Parathyroid adenoma (tissue), 2 donors: ENCODE measurements around the gene IRF2BPL.
"Not testable (repeated sequence)": the region's sequence is repeated elsewhere in the genome, so short reads cannot be mapped to it uniquely, and the experiment has no call there.

Source experiments
- H2AFZ ChIP-seq: fragments of 300-600 bp; sonication (generic); one replicate; pipeline ENCODE4 v1.7.0; 2017; ENCODE audit warnings: antibody characterized with exemption, mild to moderate bottlenecking
- H3K27ac ChIP-seq: fragments of 300-600 bp; sonication (generic); one replicate; pipeline ENCODE4 v1.7.0; 2017
- H3K27me3 ChIP-seq: fragments of 300-600 bp; sonication (generic); one replicate; pipeline ENCODE4 v1.7.0; 2017; ENCODE audit warnings: low read length; ENCODE audit not compliant: control insufficient read depth, insufficient read depth
- H3K36me3 ChIP-seq: fragments of 300-600 bp; sonication (generic); one replicate; pipeline ENCODE4 v1.7.0; 2017; ENCODE audit warnings: low read length; ENCODE audit not compliant: control insufficient read depth, insufficient read depth
- H3K4me1 ChIP-seq: fragments of 300-600 bp; sonication (generic); one replicate; pipeline ENCODE4 v1.7.0; 2017; ENCODE audit warnings: control low read depth
- H3K4me2 ChIP-seq: fragments of 300-600 bp; sonication (generic); one replicate; pipeline ENCODE4 v1.7.0; 2017; ENCODE audit warnings: low read length
- H3K4me3 ChIP-seq: fragments of 300-600 bp; sonication (generic); one replicate; pipeline ENCODE4 v1.7.0; 2017; ENCODE audit warnings: low read depth, low read length
- H3K79me2 ChIP-seq: fragments of 300-600 bp; sonication (generic); one replicate; pipeline ENCODE4 v1.7.0; 2017; ENCODE audit warnings: control low read depth
- H3K9ac ChIP-seq: fragments of 300-600 bp; sonication (generic); one replicate; pipeline ENCODE4 v1.7.0; 2017; ENCODE audit warnings: mild to moderate bottlenecking
- H3K9me3 ChIP-seq: fragments of 300-600 bp; sonication (generic); one replicate; pipeline ENCODE4 v1.7.0; 2017; ENCODE audit warnings: low read length; ENCODE audit not compliant: control insufficient read depth
- TF ChIP-seq, protein P1 (sequence below): fragments of 300-600 bp; sonication (generic); IDR thresholded peaks from one replicate; pipeline ENCODE4 v1.7.0; 2017; ENCODE audit warnings: antibody characterized with exemption, mild to moderate bottlenecking
- donor health status: primary hyperparathyroidism.

IRF2BPL gene

DNA sequence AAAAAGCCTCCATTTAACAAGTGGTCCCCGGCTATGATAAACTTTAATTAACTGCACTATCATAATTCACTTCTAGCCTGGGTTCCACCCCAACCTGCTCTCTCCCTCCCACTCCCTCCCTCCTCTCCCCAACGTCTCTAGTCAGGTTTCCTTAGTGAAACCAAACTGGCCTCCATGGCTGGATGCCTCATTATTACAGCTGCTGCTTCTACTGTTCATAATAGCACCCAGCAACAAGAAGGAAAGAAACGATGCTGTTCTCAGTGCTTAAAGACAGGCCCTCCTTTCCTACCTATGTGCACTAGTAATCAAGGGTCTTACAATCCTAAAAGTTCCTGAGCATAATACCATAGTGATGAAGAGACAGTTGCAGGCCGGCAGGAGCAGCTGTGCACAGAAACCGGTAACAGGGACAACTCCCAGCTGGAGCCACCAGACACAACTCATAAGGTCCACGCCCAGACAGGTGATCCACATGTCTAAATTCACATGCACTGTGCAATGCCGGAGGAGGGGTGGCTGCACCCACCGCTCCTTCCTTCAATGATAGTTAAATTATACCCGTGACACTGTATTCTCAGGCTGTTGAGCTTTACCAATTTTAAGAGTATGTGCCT, 6.2 kb downstream of the IRF2BPL start:
- Histone ChIP-seq H3K79me2 (peaks cover 25% of the 10 kb centered on the region), H3K4me3 (no peak overlapping the region), H3K27ac (peak overlapping the region; percentile 100), H3K4me1 (peaks cover 19% of the 10 kb centered on the region), H3K9me3 (no peaks in the 10 kb centered on the region), H3K27me3 (no peaks in the 10 kb centered on the region), H3K4me2 (no peak overlapping the region), H3K36me3 (no peaks in the 10 kb centered on the region), H3K9ac (no peak overlapping the region), H2AFZ (peak overlapping the region; percentile 24)
- TF ChIP-seq, protein P1, sequence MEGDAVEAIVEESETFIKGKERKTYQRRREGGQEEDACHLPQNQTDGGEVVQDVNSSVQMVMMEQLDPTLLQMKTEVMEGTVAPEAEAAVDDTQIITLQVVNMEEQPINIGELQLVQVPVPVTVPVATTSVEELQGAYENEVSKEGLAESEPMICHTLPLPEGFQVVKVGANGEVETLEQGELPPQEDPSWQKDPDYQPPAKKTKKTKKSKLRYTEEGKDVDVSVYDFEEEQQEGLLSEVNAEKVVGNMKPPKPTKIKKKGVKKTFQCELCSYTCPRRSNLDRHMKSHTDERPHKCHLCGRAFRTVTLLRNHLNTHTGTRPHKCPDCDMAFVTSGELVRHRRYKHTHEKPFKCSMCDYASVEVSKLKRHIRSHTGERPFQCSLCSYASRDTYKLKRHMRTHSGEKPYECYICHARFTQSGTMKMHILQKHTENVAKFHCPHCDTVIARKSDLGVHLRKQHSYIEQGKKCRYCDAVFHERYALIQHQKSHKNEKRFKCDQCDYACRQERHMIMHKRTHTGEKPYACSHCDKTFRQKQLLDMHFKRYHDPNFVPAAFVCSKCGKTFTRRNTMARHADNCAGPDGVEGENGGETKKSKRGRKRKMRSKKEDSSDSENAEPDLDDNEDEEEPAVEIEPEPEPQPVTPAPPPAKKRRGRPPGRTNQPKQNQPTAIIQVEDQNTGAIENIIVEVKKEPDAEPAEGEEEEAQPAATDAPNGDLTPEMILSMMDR: no peak

DNA sequence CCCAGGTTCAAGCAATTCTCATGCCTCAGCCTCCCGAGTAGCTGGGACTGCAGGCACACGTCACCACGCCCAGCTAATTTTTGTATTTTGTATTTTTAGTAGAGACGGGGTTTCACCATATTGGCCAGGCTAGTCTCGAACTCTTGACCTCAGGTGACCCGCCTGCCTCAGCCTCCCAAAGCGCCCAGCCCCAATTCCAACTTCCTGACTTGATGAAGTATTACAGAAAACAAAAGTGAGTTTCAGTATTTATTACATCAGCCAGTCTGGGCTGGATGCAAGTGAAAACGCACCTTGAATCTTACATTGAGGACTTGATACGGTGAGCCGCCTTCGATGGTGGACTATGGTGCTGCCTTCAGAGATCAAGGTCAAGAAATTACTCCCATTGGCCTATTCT, 7.1 kb downstream of the IRF2BPL start:
- Histone ChIP-seq H3K79me2 (peaks cover 19% of the 10 kb centered on the region), H3K4me1 (peaks cover 19% of the 10 kb centered on the region), H3K27ac (peak overlapping the region; percentile 100)
- not testable (repeated sequence) for H2AFZ ChIP-seq, H3K4me2 ChIP-seq, H3K36me3 ChIP-seq, H3K9ac ChIP-seq, H3K9me3 ChIP-seq, H3K27me3 ChIP-seq, H3K4me3 ChIP-seq

DNA sequence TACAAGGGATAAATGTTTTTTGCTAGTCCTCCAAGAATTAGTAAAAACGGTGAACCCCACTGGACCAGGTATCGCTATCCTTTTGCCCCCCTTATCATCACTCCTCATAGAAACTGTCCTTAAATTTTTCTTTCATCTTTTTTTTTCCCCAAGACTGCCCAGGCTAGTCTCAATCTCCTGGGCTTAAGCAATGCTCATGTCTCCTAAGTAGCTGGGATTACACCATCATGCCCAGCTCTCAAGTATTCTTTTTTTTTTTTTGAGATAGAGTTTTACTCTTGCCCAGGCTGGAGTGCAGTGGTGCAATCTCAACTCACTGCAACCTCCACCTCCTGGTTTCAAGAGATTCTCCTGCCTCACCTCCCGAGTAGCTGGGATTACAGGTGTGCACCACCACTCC, 9.7 kb downstream of the IRF2BPL start:
- Histone ChIP-seq H3K27ac (no peak overlapping the region), H3K36me3 (no peaks in the 10 kb centered on the region), H3K9ac (no peak overlapping the region), H3K4me1 (peaks cover 35% of the 10 kb centered on the region), H3K4me3 (no peak overlapping the region), H3K27me3 (no peaks in the 10 kb centered on the region), H2AFZ (no peak overlapping the region), H3K4me2 (no peak overlapping the region), H3K9me3 (no peaks in the 10 kb centered on the region), H3K79me2 (peaks cover 14% of the 10 kb centered on the region)
- TF ChIP-seq, protein P1: no peak

DNA sequence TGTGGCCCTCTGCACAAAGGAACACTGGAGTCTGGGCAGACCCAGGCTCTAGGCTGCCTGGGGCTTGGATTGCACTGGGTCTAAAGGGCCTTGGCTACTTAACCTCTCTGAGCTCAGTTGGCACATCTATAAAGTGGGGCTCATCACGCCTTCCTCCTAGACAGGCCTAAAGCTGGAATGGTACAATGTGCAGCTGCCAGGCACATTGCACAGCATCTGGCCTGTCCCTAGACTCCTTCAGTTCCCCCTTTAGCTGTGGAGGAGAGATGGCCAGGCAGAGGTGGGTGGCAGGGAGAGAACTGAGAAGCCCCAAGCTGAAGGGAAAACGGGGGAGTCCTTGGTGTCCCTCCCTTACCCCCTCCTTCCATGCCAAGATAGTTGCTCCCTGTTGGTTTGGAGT, 10.8 kb downstream of the IRF2BPL start:
- TF ChIP-seq, protein P1: no peak
- no peaks in the 10 kb centered on the region for H3K9me3 ChIP-seq
- peaks cover 14% of the 10 kb centered on the region for H3K79me2 ChIP-seq
- no peaks in the 10 kb centered on the region for H3K36me3 ChIP-seq
- H3K27ac ChIP-seq: no peak overlapping the region
- no peak overlapping the region for H2AFZ ChIP-seq
- H3K27me3 ChIP-seq: no peaks in the 10 kb centered on the region
- H3K4me2 ChIP-seq: no peak overlapping the region
- H3K4me1 ChIP-seq: peaks cover 28% of the 10 kb centered on the region
- no peak overlapping the region for H3K4me3 ChIP-seq
- no peak overlapping the region for H3K9ac ChIP-seq

DNA sequence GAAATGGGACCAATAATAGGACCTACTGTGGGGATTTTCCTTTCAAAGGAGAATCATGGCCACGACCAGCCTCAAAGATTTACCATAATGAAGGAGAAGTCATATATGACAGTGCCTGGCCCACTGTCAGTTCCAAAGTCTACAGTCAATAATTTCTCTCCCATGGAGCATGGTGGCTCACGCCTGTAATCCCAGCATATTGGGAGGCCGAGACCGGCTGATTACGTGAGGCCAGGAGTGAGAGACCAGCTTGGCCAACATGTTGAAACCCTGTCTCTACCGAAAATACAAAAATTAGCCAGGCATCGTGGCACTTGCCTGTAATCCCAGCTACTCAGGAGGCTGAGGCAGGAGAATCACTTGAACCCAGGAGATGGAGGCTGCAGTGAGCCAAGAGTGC, 13.8 kb downstream of the IRF2BPL start:
- peak overlapping the region; percentile 47 for H2AFZ ChIP-seq
- peaks cover 11% of the 10 kb centered on the region for H3K79me2 ChIP-seq
- peak overlapping the region; percentile 37 for H3K4me2 ChIP-seq
- H3K4me1 ChIP-seq: peaks cover 19% of the 10 kb centered on the region
- no peak overlapping the region for H3K9ac ChIP-seq
- H3K27me3 ChIP-seq: no peaks in the 10 kb centered on the region
- H3K36me3 ChIP-seq: no peaks in the 10 kb centered on the region
- TF ChIP-seq, protein P1: no peak
- no peak overlapping the region for H3K4me3 ChIP-seq
- H3K27ac ChIP-seq: peak overlapping the region; percentile 47
- no peaks in the 10 kb centered on the region for H3K9me3 ChIP-seq
